IMR-90 (cell line): ENCODE measurements around the gene APLF.

Experiments
- CEBPB ChIP-seq: IDR thresholded peaks from 2 replicates; pipeline ENCODE4 v1.6.1; 2012; ENCODE audit warnings: low read depth, low read length, improper control_type of control experiment
- CTCF ChIP-seq: conservative IDR thresholded peaks from 2 replicates; pipeline ENCODE4 v1.5.1; 2012; ENCODE audit warnings: mild to moderate bottlenecking, low read depth, low read length, improper control_type of control experiment
- ELK1 ChIP-seq: fragments of 150-350 bp; IDR thresholded peaks from 2 replicates; pipeline ENCODE4 v1.6.1; 2016; ENCODE audit warnings: low read depth, mild to moderate bottlenecking, low read length, moderate library complexity, borderline replicate concordance
- FOS ChIP-seq: fragments of 150-350 bp; IDR thresholded peaks from 2 replicates; pipeline ENCODE4 v1.6.1; 2016; ENCODE audit warnings: low read depth, low read length
- POLR2A ChIP-seq: IDR thresholded peaks from 2 replicates; pipeline ENCODE4 v1.6.1; 2012; ENCODE audit warnings: mild to moderate bottlenecking, low read depth, low read length
- RAD21 ChIP-seq: IDR thresholded peaks from 2 replicates; pipeline ENCODE4 v1.6.1; 2012; ENCODE audit warnings: low read length, improper control_type of control experiment
- USF2 ChIP-seq: fragments of 150-350 bp; IDR thresholded peaks from 2 replicates; pipeline ENCODE4 v1.6.1; 2017; ENCODE audit warnings: mild to moderate bottlenecking, antibody characterized with exemption, low read length, low read depth

- TF ChIP-seq CTCF (no peak), POLR2A (no peak), RAD21 (no peak), CEBPB (no peak), ELK1 (no peak), USF2 (no peak), FOS (no peak)
Measured at GRCh38 chr2:68418855-68419254, 48.5 kb upstream of the APLF start.
